ENCODE results near the gene ACTMAP.

The ACTMAP gene

GRCh38 chr19:40763963-40764362 is 13.7 kb upstream of the ACTMAP start:
- no peak overlapping the region for H2AFZ ChIP-seq (ENCODE audit: low read length)
- TF ChIP-seq, protein P1, sequence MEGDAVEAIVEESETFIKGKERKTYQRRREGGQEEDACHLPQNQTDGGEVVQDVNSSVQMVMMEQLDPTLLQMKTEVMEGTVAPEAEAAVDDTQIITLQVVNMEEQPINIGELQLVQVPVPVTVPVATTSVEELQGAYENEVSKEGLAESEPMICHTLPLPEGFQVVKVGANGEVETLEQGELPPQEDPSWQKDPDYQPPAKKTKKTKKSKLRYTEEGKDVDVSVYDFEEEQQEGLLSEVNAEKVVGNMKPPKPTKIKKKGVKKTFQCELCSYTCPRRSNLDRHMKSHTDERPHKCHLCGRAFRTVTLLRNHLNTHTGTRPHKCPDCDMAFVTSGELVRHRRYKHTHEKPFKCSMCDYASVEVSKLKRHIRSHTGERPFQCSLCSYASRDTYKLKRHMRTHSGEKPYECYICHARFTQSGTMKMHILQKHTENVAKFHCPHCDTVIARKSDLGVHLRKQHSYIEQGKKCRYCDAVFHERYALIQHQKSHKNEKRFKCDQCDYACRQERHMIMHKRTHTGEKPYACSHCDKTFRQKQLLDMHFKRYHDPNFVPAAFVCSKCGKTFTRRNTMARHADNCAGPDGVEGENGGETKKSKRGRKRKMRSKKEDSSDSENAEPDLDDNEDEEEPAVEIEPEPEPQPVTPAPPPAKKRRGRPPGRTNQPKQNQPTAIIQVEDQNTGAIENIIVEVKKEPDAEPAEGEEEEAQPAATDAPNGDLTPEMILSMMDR (IDR thresholded peaks at IDR 0.05; ENCODE audit: low read length), result no peak
- TF ChIP-seq EZH2phosphoT487 (IDR thresholded peaks at IDR 0.05; ENCODE audit: low read length) (no peak), EZH2 (optimal IDR thresholded peaks at IDR 0.05; ENCODE audit: low read depth, low read length) (no peak)
- H3K36me3 ChIP-seq (replicated peaks; ENCODE audit: insufficient read depth, low read length), result peaks cover 31% of the 10 kb centered on the region
- DNase-seq, result no peak
- H3K9me3 ChIP-seq (replicated peaks; ENCODE audit: insufficient read depth, low read length), result no peaks in the 10 kb centered on the region
- H4K20me1 ChIP-seq (ENCODE audit: insufficient read depth, low read length), result peaks cover 3% of the 10 kb centered on the region; the same call in 1 of the 2 replicates
- H3K4me3 ChIP-seq (ENCODE audit: low read length), result no peak overlapping the region
- no peaks in the 10 kb centered on the region for H3K9me2 ChIP-seq (replicated peaks; ENCODE audit: insufficient read depth, low read length)
- peaks cover 28% of the 10 kb centered on the region for H3K79me2 ChIP-seq (ENCODE audit: low read length)
- no peaks in the 10 kb centered on the region for H3K4me1 ChIP-seq (ENCODE audit: low read length)
- no peaks in the 10 kb centered on the region for H3K27me3 ChIP-seq (replicated peaks; ENCODE audit: insufficient read depth, low read length)
- no peaks in the 10 kb centered on the region for H3F3A ChIP-seq (ENCODE audit: insufficient read depth, low read length)
- no peak overlapping the region for H3K27ac ChIP-seq (ENCODE audit: low read length)
- H3K4me2 ChIP-seq (ENCODE audit: low read depth, low read length), result no peak overlapping the region
- H3K9ac ChIP-seq (ENCODE audit: low read length), result no peak overlapping the region

GRCh38 chr19:40763526-40763925 is 13.2 kb upstream of the ACTMAP start:
- no peaks in the 10 kb centered on the region for H3F3A ChIP-seq (ENCODE audit: insufficient read depth, low read length)
- H4K20me1 ChIP-seq (ENCODE audit: insufficient read depth, low read length), result peaks cover 3% of the 10 kb centered on the region; the same call in 1 of the 2 replicates
- no peak overlapping the region for H3K4me3 ChIP-seq (ENCODE audit: low read length)

GRCh38 chr19:40762754-40763470 is 12.6 kb upstream of the ACTMAP start:
- no peak overlapping the region for H2AFZ ChIP-seq (ENCODE audit: low read length)
- no peaks in the 10 kb centered on the region for H3K27me3 ChIP-seq (replicated peaks; ENCODE audit: insufficient read depth, low read length)
- H3K79me2 ChIP-seq (ENCODE audit: low read length), result peaks cover 35% of the 10 kb centered on the region
- H3K4me2 ChIP-seq (ENCODE audit: low read depth, low read length), result no peak overlapping the region
- no peaks in the 10 kb centered on the region for H3K9me2 ChIP-seq (replicated peaks; ENCODE audit: insufficient read depth, low read length)
- H4K20me1 ChIP-seq (ENCODE audit: insufficient read depth, low read length), result peaks cover 3% of the 10 kb centered on the region; the same call in 1 of the 2 replicates
- no peak for TF ChIP-seq EZH2phosphoT487 (IDR thresholded peaks at IDR 0.05; ENCODE audit: low read length)
- no peak for TF ChIP-seq EZH2 (optimal IDR thresholded peaks at IDR 0.05; ENCODE audit: low read depth, low read length)
- TF ChIP-seq, protein P1 (IDR thresholded peaks at IDR 0.05; ENCODE audit: low read length), result no peak
- no peaks in the 10 kb centered on the region for H3F3A ChIP-seq (ENCODE audit: insufficient read depth, low read length)
- H3K9me3 ChIP-seq (replicated peaks; ENCODE audit: insufficient read depth, low read length), result no peaks in the 10 kb centered on the region
- no peak overlapping the region for H3K4me3 ChIP-seq (ENCODE audit: low read length)
- H3K4me1 ChIP-seq (ENCODE audit: low read length), result no peaks in the 10 kb centered on the region
- no peak overlapping the region for H3K9ac ChIP-seq (ENCODE audit: low read length)
- peaks cover 35% of the 10 kb centered on the region for H3K36me3 ChIP-seq (replicated peaks; ENCODE audit: insufficient read depth, low read length)
- no peak overlapping the region for H3K27ac ChIP-seq (ENCODE audit: low read length)
- no peak for DNase-seq

More at GRCh38 chr19:40763526-40763925, 13.2 kb upstream of the ACTMAP start:
- no peaks in the 10 kb centered on the region for H3K27me3 ChIP-seq (replicated peaks; ENCODE audit: insufficient read depth, low read length)
- no peak overlapping the region for H3K9ac ChIP-seq (ENCODE audit: low read length)
- H3K9me3 ChIP-seq (replicated peaks; ENCODE audit: insufficient read depth, low read length), result no peaks in the 10 kb centered on the region
- H3K79me2 ChIP-seq (ENCODE audit: low read length), result peaks cover 30% of the 10 kb centered on the region
- H3K4me1 ChIP-seq (ENCODE audit: low read length), result no peaks in the 10 kb centered on the region
- TF ChIP-seq EZH2 (optimal IDR thresholded peaks at IDR 0.05; ENCODE audit: low read depth, low read length) (no peak), EZH2phosphoT487 (IDR thresholded peaks at IDR 0.05; ENCODE audit: low read length) (no peak)
- TF ChIP-seq, protein P1 (IDR thresholded peaks at IDR 0.05; ENCODE audit: low read length), result no peak
- H3K4me2 ChIP-seq (ENCODE audit: low read depth, low read length), result no peak overlapping the region
- H3K9me2 ChIP-seq (replicated peaks; ENCODE audit: insufficient read depth, low read length), result no peaks in the 10 kb centered on the region
- H2AFZ ChIP-seq (ENCODE audit: low read length), result no peak overlapping the region
- H3K27ac ChIP-seq (ENCODE audit: low read length), result no peak overlapping the region
- no peak for DNase-seq
- peaks cover 31% of the 10 kb centered on the region for H3K36me3 ChIP-seq (replicated peaks; ENCODE audit: insufficient read depth, low read length)
